Measurements from ENCODE around the gene ATP6V0D1.

DNA sequence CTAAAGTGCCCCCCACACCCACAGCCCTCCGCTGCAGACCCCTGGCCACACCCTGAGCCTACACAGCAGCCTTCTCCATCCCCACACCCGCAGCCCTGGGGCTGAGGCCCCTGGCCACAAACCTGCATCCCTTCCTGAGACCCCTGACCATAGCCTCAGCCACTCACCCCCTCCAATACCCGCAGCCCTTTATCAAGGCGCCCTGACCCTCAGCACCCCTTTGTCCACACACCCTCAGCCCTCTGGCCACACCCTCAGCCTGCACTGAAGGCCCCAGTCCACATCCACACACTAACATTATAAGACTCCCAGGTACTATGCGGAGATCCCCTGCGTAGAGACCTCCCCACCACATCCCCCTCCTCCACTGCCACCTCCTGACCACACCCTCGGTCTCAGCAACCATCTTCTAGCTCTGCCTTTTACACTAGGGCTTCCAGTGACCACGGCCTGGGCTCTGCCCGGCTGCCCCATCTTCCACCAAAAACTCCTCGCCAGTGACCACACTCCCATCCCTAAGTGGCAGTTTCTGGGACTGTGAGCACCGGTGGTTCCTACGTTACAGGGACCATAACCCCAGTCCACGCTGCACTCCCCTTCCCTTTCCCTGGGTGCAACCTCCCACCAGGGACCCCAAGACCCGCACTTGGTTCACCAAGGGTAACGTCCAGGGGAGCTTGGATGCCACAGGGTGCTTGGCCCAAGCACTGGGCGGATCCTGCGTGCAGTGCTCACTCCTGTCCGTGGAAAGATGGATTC, 88.5 kb downstream of the ATP6V0D1 start:
- TF ChIP-seq, protein P1, sequence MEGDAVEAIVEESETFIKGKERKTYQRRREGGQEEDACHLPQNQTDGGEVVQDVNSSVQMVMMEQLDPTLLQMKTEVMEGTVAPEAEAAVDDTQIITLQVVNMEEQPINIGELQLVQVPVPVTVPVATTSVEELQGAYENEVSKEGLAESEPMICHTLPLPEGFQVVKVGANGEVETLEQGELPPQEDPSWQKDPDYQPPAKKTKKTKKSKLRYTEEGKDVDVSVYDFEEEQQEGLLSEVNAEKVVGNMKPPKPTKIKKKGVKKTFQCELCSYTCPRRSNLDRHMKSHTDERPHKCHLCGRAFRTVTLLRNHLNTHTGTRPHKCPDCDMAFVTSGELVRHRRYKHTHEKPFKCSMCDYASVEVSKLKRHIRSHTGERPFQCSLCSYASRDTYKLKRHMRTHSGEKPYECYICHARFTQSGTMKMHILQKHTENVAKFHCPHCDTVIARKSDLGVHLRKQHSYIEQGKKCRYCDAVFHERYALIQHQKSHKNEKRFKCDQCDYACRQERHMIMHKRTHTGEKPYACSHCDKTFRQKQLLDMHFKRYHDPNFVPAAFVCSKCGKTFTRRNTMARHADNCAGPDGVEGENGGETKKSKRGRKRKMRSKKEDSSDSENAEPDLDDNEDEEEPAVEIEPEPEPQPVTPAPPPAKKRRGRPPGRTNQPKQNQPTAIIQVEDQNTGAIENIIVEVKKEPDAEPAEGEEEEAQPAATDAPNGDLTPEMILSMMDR (IDR thresholded peaks at IDR 0.05) = no peak
- TF ChIP-seq POLR2AphosphoS5 (IDR thresholded peaks at IDR 0.05) (no peak), POLR2A (IDR thresholded peaks at IDR 0.05) (no peak)
